GM12878 (cell line): ENCODE measurements around the gene PSENEN. TPM values are rescaled to one million over a fixed set of nuclear protein-coding genes. Genes with fewer than 3 reads are reported as not detected.

ENCODE experiments used
- ATAC-seq: fragments of 200-7000 bp; cut with Tn5 transposase; 3 replicates; pipeline ENCODE4 v1.9.1; 2020; ENCODE audit warnings: mild to moderate bottlenecking, moderate library complexity
- BruUV-seq: library from RNA; stranded (reverse); fragments of 400-500 nt; replicated peaks from 2 replicates; lab custom pipeline; 2021; lab: Mats Ljungman, UMichigan
- CTCF ChIA-PET: fragments of 300-600 bp; sonication (Branson Sonifier 250); formaldehyde crosslinking; extraction: SDS; loops from one replicate; lab custom pipeline; 2021; ENCODE audit warnings: inconsistent platforms; lab: Yijun Ruan, JAX
- POLR2A ChIA-PET: fragments of 350-600 bp; formaldehyde crosslinking; extraction: SDS; loops from one replicate; lab custom pipeline; 2021; ENCODE audit warnings: inconsistent platforms; lab: Charles Lee
- RAD21 ChIA-PET: fragments of 300-600 bp; sonication (Branson Sonifier 250); formaldehyde crosslinking; loops from one replicate; lab custom pipeline; 2023; ENCODE audit warnings: antibody characterized with exemption; ENCODE audit not compliant: unreplicated experiment; lab: Charles Lee
- SMC1A ChIA-PET: fragments of 300-600 bp; sonication (Branson Sonifier 250); formaldehyde crosslinking; loops from one replicate; lab custom pipeline; 2023; ENCODE audit not compliant: unreplicated experiment, uncharacterized antibody; lab: Charles Lee
- DNase-seq: peaks from one replicate; pipeline ENCODE4 v3.0.0-alpha.2; 2011; ENCODE audit warnings: low read depth, low spot score
- FAIRE-seq: peaks from 3 replicates; lab custom pipeline; 2011; peaks lifted over from hg19 to GRCh38; lab: Jason Lieb, UNC
- H2AFZ ChIP-seq: 2 replicates; pipeline ENCODE4 v1.6.0; 2011; ENCODE audit warnings: low read depth, low read length, control low read depth; ENCODE audit not compliant: control insufficient read depth
- H3K27ac ChIP-seq: 2 replicates; pipeline ENCODE4 v1.5.1; 2011; ENCODE audit warnings: control low read depth; ENCODE audit not compliant: control insufficient read depth, insufficient read depth
- H3K27me3 ChIP-seq, 2 experiments: replicated peaks in 1 of 2; 2 replicates each; pipeline versions ENCODE4 v1.6.0 to v1.6.1; 2011; ENCODE audit warnings: low read length in 1 of 2; ENCODE audit not compliant: control insufficient read depth in 2 of 2, insufficient read depth in 2 of 2
- H3K36me3 ChIP-seq, 2 experiments: 2 replicates each; pipeline ENCODE4 v1.5.1; 2011; ENCODE audit warnings: low read length in 1 of 2; ENCODE audit not compliant: control insufficient read depth in 2 of 2, insufficient read depth in 2 of 2
- H3K4me1 ChIP-seq: 2 replicates; pipeline ENCODE4 v1.6.1; 2011; ENCODE audit warnings: mild to moderate bottlenecking, low read length, moderate library complexity, mixed read lengths; ENCODE audit not compliant: control insufficient read depth, insufficient read depth
- H3K4me2 ChIP-seq: 2 replicates; pipeline ENCODE4 v1.6.0; 2011; ENCODE audit warnings: control low read depth; ENCODE audit not compliant: control insufficient read depth, insufficient read depth
- H3K4me3 ChIP-seq: fragments of 200-600 bp; sonication (generic); 2 replicates; pipeline ENCODE4 v1.5.1; 2016
- H3K79me2 ChIP-seq: 2 replicates; pipeline ENCODE4 v1.6.0; 2011; ENCODE audit warnings: low read length; ENCODE audit not compliant: control insufficient read depth, insufficient read depth
- H3K9ac ChIP-seq: 2 replicates; pipeline ENCODE4 v1.8.0; 2011; ENCODE audit warnings: low read length, control low read depth, mixed read lengths; ENCODE audit not compliant: control insufficient read depth, insufficient read depth
- H3K9me3 ChIP-seq: replicated peaks from 3 replicates; pipeline ENCODE4 v1.5.1; 2011; ENCODE audit warnings: mild to moderate bottlenecking, low read length; ENCODE audit not compliant: control insufficient read depth, insufficient read depth
- H4K20me1 ChIP-seq: 2 replicates; pipeline ENCODE4 v1.6.0; 2011; ENCODE audit not compliant: control insufficient read depth, insufficient read depth
- EED ChIP-seq: sonication (generic); IDR thresholded peaks from 2 replicates; pipeline ENCODE4 v1.6.1; 2016; ENCODE audit warnings: antibody characterized with exemption, low read depth
- FOS ChIP-seq: IDR thresholded peaks from 3 replicates; pipeline ENCODE4 v1.6.1; 2011; ENCODE audit warnings: borderline replicate concordance; ENCODE audit not compliant: insufficient read length; ENCODE audit errors: extremely low read depth
- PKNOX1 ChIP-seq: fragments of 450-650 bp; IDR thresholded peaks from 2 replicates; pipeline ENCODE4 v1.6.1; 2016; ENCODE audit warnings: mild to moderate bottlenecking
- POLR2AphosphoS2 ChIP-seq: IDR thresholded peaks from 2 replicates; pipeline ENCODE4 v1.6.1; 2011; ENCODE audit warnings: low read depth, mild to moderate bottlenecking, low read length, improper control_type of control experiment, moderate library complexity
- REST ChIP-seq: IDR thresholded peaks from 2 replicates; pipeline ENCODE4 v1.6.1; 2012; ENCODE audit warnings: mild to moderate bottlenecking, low read depth, low read length
- TBL1XR1 ChIP-seq: IDR thresholded peaks from 2 replicates; pipeline ENCODE4 v1.6.1; 2012; ENCODE audit warnings: low read depth, low read length, improper control_type of control experiment
- WGBS: methylation state at CpG from one replicate; pipeline ENCODE4 v1.1.6; 2016; ENCODE audit warnings: low lambda C conversion rate; ENCODE audit not compliant: insufficient replicate concordance, insufficient coverage; ENCODE audit errors: missing lambda C conversion rate; 5-methylcytosine and 5-hydroxymethylcytosine counted together
- in situ Hi-C: fragments of 300-500 bp; cut with MboI; formaldehyde crosslinking; loops from 9 replicates; pipeline ENCODE4 v1.14.3; 2018; ENCODE audit warnings: mixed read lengths
- intact Hi-C: fragments of 100-400 bp; cut with micrococcal nuclease; formaldehyde crosslinking; loops from one replicate; pipeline ENCODE4 v1.14.2; 2022; ENCODE audit not compliant: unreplicated experiment
- polyA plus RNA-seq, 11 experiments: library from polyadenylated mRNA; depleted of rRNA in 4 of 11; unstranded in 6 of 11; stranded (reverse) in 5 of 11; fragments of >200 nt; fragmentation: Nextera tagmentation in 4 of 11; fragmentation: Illumina TruSeq in 1 of 11; extraction: Ambion mirVana in 4 of 11; extraction: Trizol in 1 of 11; gene quantifications; 1 replicate in 1 of 11; 2 replicates in 10 of 11; pipeline versions ENCODE4 v1.2.1 to v1.2.3, GENCODE V29; 2011 to 2016; ENCODE audit warnings: inconsistent platforms in 2 of 11, missing spikeins in 2 of 11, low read depth in 1 of 11
- total RNA-seq, 4 experiments: library from RNA; depleted of rRNA in 3 of 4; stranded (reverse); fragments of >200 nt in 3 of 4; fragmentation: Illumina TruSeq in 1 of 4; extraction: Trizol in 1 of 4; gene quantifications; 2 replicates each; pipeline versions ENCODE4 v1.2.1 to v1.2.3, GENCODE V29; 2013 to 2021

Gene PSENEN
- total and polyA plus RNA-seq, 10 of the 15 experiments (the other 5 are each of a cell fraction or from before 2014, with no cell fraction given), result 14.4 to 178 (median 43.5) TPM

- DNase-seq (no peak), ATAC-seq (no peak), FAIRE-seq (no peak)
- in situ Hi-C loops, result no loop called here
- H3K4me1 ChIP-seq, result no peaks in the 10 kb centered on the region
- SMC1A ChIA-PET, result no interaction called here
- no peaks in the 10 kb centered on the region for H4K20me1 ChIP-seq
- no peaks in the 10 kb centered on the region for H3K9me3 ChIP-seq
- intact Hi-C loops, result no loop called here
- H3K36me3 ChIP-seq, result peaks cover 18 to 43% of the 10 kb centered on the region in 2 experiments
- RAD21 ChIA-PET, result no interaction called here
- TF ChIP-seq POLR2AphosphoS2 (no peak), FOS (no peak), EED (no peak)
- no peaks in the 10 kb centered on the region for H3K79me2 ChIP-seq
- no peak overlapping the region for H2AFZ ChIP-seq
- H3K4me2 ChIP-seq, result no peak overlapping the region
- POLR2A ChIA-PET, result no interaction called here
- no peak overlapping the region for H3K4me3 ChIP-seq
- BruUV-seq, result no TSS peak
- no peaks in the 10 kb centered on the region for H3K27me3 ChIP-seq
- CTCF ChIA-PET, result interaction anchor here (0.6 kb wide), 1 partner anchor 161 kb away, joined by 5 read pairs; no protein-coding TSS in a partner anchor
- WGBS, result 90% methylated on average over 20 of the region's 21 CpGs
- H3K9ac ChIP-seq, result no peak overlapping the region
- no peak overlapping the region for H3K27ac ChIP-seq
Observed at GRCh38 chr19:35731779-35732405, 13.6 kb upstream of the PSENEN start.

GRCh38 chr19:35732540-35733179, 12.8 kb upstream of the PSENEN start:
- no peak overlapping the region for H2AFZ ChIP-seq
- ATAC-seq, result no peak
- no peak overlapping the region for H3K4me2 ChIP-seq
- H3K79me2 ChIP-seq, result no peaks in the 10 kb centered on the region
- in situ Hi-C loops (no loop called here), intact Hi-C loops (no loop called here)
- ChIA-PET RAD21 (no interaction called here), SMC1A (no interaction called here)
- no TSS peak for BruUV-seq
- no peak for DNase-seq
- no peak overlapping the region for H3K27ac ChIP-seq
- H3K4me1 ChIP-seq, result no peaks in the 10 kb centered on the region
- H3K4me3 ChIP-seq, result no peak overlapping the region
- 95% methylated on average over 21 of the region's 25 CpGs for WGBS
- TF ChIP-seq PKNOX1, result no peak
- TF ChIP-seq TBL1XR1, result no peak
- no peak for TF ChIP-seq REST
- TF ChIP-seq, all 136 proteins: peak for 0
- Histone ChIP-seq H3K27me3 (no peaks in the 10 kb centered on the region), H3K9me3 (no peaks in the 10 kb centered on the region), H4K20me1 (no peaks in the 10 kb centered on the region), H3K36me3 (peaks cover 16 to 42% of the 10 kb centered on the region in 2 experiments; a peak in 3 of 4 replicates), H3K9ac (no peak overlapping the region)
- no peak for FAIRE-seq
- POLR2A ChIA-PET, result no interaction called here
- CTCF ChIA-PET, result interaction anchor here (0.6 kb wide), 1 partner anchor 160 kb away, joined by 5 read pairs; no protein-coding TSS in a partner anchor
